ENCODE results near the gene MAST1.
A peak's percentile ranks its signal among the peaks of the same experiment; 100 is the strongest.
"Not testable (repeated sequence)": the region's sequence is repeated elsewhere in the genome, so short reads cannot be mapped to it uniquely, and the experiment has no call there.

MAST1 gene

DNA sequence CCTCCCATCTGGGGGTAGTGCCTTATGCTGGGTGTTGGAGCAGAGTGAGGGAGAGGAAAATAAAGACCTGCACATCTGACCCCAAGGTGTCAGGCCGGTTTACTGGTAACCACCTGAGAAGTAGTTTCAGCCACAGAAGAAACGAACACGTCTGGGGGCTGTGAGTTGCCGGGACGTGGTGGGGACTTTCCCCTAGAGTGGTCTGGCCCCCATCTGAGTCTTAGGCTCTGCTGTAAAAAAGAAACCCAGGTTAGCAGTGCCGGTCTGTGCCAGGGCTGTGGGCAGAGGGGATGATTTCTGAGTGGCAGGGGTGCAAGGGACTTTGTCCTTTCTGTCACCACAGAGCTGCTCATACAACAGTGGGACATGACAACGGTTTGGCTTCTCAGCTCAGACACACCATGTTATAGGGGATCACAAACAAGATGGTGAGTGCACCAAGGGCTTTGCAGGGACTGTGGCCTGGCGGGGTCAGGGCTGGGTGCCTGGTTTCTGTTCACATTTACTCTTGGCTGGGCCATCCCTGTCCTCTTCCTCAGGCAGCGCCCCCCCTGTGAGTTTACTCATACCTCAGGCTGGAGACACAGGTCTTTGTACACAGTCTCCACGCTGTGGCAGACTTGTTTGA is 61.7 kb downstream of the MAST1 start:
- no peak for DNase-seq

DNA sequence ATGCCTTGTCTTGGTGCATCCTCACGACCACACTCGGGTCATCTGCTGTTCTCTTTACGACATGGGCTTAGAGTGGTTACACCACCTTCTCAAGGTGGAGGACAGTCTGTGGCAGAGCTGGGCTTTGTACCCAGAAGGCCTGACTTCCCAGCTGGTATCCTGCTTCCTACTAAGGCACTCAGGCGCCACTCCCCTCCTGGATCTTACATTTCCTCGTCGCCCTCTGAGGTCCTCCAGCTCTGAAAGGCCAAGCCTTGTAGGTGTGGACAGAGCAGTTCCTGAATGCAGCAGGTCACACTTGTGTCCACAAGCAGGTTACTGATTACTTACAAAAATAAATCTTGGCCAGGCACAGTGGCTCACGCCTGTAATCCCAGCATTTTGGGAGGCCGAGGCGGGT is 68.9 kb downstream of the MAST1 start:
- DNase-seq: no peak

DNA sequence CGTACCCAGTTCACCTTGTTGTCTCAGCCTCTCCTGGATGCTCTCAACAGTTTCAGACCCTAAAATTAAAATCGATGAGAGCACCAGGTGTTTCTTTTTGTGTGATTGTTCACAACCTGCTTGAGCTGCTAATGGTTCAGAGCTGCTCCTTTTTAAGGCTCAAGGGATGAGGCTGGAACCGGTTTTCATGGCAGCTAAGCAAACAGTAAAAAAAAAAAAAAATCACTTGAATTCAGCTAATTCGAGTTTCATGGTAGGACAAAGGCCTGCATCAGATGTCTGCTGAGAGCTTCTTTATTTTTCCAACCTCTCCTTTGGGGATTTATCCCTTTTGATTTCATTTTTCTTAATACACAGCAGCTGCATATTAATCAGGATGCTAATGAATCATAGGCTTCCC is 74.3 kb downstream of the MAST1 start:
- DNase-seq: no peak

DNA sequence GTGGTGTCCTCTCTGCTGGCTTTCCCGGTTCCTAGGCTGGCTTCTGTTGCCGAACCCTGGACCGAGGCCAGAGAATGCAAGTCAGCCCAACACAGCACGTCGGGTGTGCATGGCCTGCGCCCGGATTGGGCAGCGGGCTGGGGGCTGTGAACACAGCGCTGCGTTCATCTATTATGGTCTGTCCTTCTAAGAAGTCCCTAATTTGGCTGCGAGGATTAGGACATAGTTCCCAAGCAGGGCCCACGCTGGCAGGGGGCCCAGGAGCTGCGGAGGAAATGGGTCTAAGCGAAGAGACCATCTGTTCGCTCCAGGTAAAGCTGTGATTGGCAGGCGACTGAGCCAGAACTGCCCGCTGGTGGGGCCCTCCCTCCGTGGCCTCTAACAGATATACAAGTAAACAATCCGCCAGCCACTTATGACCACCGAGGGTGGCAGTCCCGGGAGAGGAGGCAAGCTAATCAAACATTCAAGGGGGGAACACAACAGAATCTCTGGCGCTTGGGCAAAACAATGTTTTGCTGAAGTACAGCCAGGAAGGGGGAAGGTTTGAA is 74.8 kb downstream of the MAST1 start:
- no peak for DNase-seq

DNA sequence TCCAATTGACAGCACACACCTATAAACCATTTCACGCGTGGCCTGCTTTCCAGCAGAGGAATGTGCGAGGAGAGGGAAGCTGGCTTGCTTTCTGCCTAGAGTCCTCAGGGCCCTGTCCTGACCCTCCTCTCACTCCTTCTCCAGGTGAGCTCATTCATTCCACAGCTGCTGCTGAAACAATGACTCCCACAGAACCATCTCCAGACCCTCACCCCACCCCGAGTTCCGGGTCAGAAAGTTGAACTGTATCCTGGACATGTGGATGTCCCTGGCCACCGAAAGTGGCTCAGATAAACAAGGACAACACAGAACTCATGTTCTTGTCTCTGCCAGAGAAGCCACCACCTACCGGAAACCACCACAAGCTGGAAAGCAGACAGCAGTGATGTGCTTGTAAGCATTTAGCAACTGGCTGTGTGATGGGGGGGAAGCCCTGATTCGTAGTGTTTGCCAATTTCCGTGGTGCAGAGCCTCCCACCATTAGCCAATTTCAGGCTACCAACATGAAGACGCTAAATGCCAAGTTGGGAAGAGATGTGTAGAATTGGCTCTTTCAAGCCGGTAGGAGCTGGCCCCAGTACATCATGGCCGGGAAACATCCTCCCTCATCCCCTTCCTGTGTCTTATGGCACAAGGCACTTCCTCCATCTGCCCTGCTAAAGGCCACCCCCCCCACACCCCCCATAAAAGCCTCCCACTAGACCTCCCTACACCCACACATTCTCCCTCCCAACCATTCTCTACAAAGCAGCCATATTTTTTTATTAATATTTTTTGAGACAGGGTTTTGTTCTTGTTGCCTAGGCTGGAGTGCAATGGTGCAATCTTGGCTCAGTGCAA is 75.8 kb downstream of the MAST1 start:
- DNase-seq: peak; percentile 22

DNA sequence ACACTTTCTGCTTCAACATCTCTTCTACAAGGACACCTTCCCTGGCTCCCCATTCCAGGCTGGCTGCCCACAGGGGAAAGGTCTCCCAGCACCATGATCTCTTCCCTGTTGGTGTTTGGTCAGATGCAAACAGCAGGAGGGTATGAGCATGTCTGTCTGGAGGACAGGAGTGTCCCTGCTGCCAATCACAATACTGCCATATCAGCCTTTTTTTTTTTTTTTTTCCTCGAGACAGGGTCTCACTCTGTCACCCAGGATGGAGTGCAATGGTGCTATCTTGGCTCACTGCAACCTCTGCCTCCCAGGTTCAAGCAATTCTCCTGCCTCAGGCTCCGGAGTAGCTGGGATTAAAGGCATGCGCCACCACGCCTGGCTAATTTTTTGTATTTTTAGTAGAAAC is 77.5 kb downstream of the MAST1 start:
- DNase-seq: not testable (repeated sequence)

DNA sequence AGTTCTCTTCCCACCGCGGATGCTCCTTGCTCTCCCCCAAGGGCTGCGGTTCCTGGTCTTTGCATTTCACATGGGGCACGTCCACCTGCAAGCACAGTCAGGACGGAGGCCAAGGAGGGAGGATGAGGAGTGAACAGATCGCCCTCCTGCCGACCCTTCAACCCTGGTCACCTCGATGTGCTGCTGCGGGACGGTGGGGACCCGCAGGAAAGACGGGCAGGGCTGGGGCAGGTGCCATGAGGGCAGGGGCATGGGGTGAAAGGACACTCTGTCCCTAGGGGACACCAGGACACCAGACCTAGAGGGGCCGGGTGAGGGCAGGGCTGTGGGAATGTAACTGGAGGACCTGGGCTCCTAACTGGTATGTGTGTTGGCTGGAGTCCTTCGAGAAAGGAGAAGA is 79.9 kb downstream of the MAST1 start:
- no peak for DNase-seq

DNA sequence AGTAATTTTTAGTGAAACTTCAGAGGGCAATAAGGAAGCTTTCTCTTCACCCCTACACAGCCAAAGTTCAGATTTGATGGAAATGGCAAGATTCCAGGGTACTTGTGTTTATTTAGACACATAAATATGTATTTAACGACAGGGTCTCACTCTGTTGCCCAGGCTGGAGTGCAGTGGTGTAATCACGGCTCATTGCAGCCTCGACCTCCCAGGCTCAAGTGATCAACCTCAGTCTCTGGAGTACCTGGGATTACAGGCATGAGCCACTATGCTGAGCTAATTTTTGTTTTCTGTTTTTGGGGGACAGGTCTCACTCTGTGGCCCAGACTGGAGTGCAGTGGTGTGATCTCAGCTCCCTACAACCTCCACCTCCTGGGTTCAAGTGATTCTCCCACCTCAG is 82.7 kb downstream of the MAST1 start:
- DNase-seq: no peak

DNA sequence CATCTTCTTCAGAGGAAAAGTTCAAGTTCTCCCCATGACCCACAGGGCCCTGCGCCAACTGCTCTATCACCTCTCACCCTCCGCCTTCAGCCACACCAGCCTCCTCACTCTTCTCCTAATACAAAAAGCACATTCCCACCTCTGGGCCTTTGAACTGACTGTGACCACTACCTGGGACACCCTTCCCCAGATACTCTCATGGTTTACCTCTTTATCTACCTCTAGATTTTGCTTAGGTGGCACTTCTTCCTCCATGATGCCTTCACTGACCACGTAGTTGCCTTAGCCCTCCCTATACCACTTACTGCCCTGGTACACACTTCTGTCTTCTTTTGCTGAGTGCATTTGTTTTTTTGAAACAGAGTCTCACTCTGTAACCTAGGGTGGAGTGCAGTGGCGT is 84.6 kb downstream of the MAST1 start:
- no peak for DNase-seq

Data from stimulated activated CD4-positive, alpha-beta T cell treated with anti-CD3 and anti-CD28 coated beads, Interleukin-4, amount 100 ng/mL, for 1 hour (primary cell).